ENCODE results near the gene UXT. TPM values are rescaled to one million over a fixed set of nuclear protein-coding genes. Genes with fewer than 3 reads are reported as not detected.

Gene UXT
- 170 to 182 TPM (median 174 TPM) in 5 replicates for total RNA-seq (2022; extraction: Qiagen RNA extraction; ENCODE audit: low read depth)

GRCh38 chrX:47658684-47659420 lies at the start of gene UXT:
Gene UXT, minus strand, starts transcription at chrX:47659180. Its CDS starts 253 bp downstream, at chrX:47658927.

GRCh38 chrX:47650164-47651042 lies 8.6 kb downstream of the UXT start, which contains the start of gene ELK1:
Gene ELK1, minus strand, starts transcription at chrX:47650563. Its CDS starts 9,122 bp downstream, at chrX:47641441.

DNA sequence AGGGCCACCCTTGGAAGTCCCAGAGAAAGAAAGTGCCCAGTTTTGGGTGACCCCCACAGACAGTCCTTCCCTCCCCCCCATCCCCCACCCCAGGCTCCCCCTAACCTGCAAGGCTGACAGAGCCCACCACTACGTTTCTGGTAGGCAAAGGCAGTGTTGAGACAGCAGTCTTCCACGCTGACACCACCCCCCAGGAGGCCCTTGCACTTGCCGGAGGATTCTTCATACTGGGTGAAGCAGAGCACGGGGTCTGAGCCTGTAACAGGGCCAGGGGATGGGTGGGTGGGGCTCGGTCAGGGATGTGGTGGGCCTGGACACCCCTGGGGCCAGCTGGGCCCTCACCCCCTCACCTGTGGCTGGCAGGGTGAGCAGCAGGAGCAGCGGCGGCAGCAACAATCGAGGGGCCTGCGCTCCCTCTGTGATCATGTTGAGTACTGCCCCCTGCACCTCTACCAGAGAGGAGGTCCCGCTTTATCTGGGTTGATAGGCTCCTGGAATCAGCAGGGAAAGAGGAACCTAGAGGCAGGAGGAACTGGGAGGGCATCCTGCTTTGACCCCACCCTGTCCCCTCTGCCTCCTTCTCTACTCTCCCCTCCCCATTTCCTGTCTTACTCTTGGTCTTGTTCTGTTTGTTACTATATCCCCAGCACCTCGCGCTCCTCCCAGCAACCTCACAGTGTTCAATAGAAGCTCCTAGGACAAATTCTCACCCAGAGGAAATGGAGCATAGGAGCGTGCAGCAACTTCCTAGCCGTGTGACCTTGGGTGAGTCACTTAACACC lies 29.4 kb downstream of the UXT start, which contains the start of gene CFP:
CFP (minus strand) TSS at position 512 of the 782 bp plus-strand sequence; CDS start at position 426, 86 bp downstream.

DNA sequence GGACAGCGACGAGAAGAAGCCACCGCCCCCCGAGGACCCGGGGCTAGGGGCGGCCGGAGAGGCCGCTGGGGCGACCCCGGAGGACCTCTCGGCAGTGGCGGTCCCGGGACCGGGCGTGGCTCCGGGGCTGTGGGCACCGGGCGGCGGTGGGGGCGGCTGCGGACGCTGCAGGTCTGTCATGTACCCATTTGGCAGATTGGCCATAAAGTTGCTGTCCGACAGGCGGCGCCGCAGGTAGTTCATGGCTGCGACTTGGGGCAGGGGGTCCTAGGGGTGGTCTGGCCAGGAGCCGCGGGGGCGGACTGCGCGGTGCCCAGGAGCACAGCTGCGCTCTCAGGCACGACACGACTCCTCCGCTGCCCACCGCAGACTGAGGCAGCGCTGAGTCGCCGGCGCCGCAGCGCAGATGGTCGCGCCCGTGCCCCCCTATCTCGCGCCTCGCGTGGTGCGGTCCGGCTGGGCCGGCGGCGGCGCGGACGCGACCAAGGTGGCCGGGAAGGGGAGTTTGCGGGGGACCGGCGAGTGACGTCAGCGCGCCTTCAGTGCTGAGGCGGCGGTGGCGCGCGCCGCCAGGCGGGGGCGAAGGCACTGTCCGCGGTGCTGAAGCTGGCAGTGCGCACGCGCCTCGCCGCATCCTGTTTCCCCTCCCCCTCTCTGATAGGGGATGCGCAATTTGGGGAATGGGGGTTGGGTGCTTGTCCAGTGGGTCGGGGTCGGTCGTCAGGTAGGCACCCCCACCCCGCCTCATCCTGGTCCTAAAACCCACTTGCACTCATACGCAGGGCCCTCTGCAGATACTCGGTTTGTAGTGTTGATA lies 39.3 kb downstream of the UXT start, which contains the start of gene SYN1:
SYN1 (minus strand) TSS at position 372 of the 817 bp plus-strand sequence; CDS start at position 243, 129 bp downstream.

Other genes with a start within 250 kb of the UXT start
- gene ZNF41, start 176.0 kb downstream of the UXT start, total RNA-seq (2022; extraction: Qiagen RNA extraction; ENCODE audit: low read depth), result 3.8 to 4.8 TPM (median 4.5 TPM) in 5 replicates
- gene ARAF, start 98.0 kb downstream of the UXT start, total RNA-seq (2022; extraction: Qiagen RNA extraction; ENCODE audit: low read depth), result 52.8 to 63.9 TPM (median 55.5 TPM) in 5 replicates
- 257 to 282 TPM (median 265 TPM) in 5 replicates for gene TIMP1, start 76.7 kb downstream of the UXT start, total RNA-seq (2022; extraction: Qiagen RNA extraction; ENCODE audit: low read depth)
- gene SYN1, start 39.3 kb downstream of the UXT start, total RNA-seq (2022; extraction: Qiagen RNA extraction; ENCODE audit: low read depth), result 0.17 to 0.66 TPM (median 0.31 TPM) in 5 replicates
- gene CFP, start 29.2 kb downstream of the UXT start, total RNA-seq (2022; extraction: Qiagen RNA extraction; ENCODE audit: low read depth), result 0.25 to 0.65 TPM (median 0.53 TPM) in 5 replicates
- 34.1 to 38.7 TPM (median 37.6 TPM) in 5 replicates for gene ELK1, start 8.6 kb downstream of the UXT start, total RNA-seq (2022; extraction: Qiagen RNA extraction; ENCODE audit: low read depth)
- 3.4 to 7.7 TPM (median 5.6 TPM) in 5 replicates for gene ZNF81, start 177.7 kb upstream of the UXT start, total RNA-seq (2022; extraction: Qiagen RNA extraction; ENCODE audit: low read depth)